HepG2 (cell line): ENCODE measurements around the gene CAMK2N2. TPM values are rescaled to one million over a fixed set of nuclear protein-coding genes. Genes with fewer than 3 reads are reported as not detected.

Experiments
- FOXP4 ChIP-seq: sonication (generic); formaldehyde crosslinking; IDR thresholded peaks from 2 replicates; pipeline ENCODE4 v1.4.0; 2020; ENCODE audit warnings: missing genetic modification reagents
- HNRNPLL ChIP-seq: fragments of 200-400 bp; formaldehyde crosslinking; IDR thresholded peaks from 2 replicates; pipeline ENCODE4 v1.6.1; 2017; ENCODE audit warnings: mild to moderate bottlenecking, low read depth, low read length; ENCODE audit not compliant: poor library complexity, severe bottlenecking
- KDM1A ChIP-seq: IDR thresholded peaks from 2 replicates; pipeline ENCODE4 v1.6.1; 2016; ENCODE audit warnings: missing compliant biosample characterization
- MTF1 ChIP-seq: sonication (generic); formaldehyde crosslinking; IDR thresholded peaks from 2 replicates; pipeline ENCODE4 v1.5.0; 2020; ENCODE audit warnings: missing genetic modification reagents
- NFAT5 ChIP-seq: sonication (generic); formaldehyde crosslinking; IDR thresholded peaks from 2 replicates; pipeline ENCODE4 v1.4.0; 2020; ENCODE audit warnings: missing genetic modification reagents
- PAF1 ChIP-seq: IDR thresholded peaks from 2 replicates; pipeline ENCODE4 v1.6.1; 2016; ENCODE audit warnings: missing genetic modification reagents, missing compliant biosample characterization
- RARA ChIP-seq: IDR thresholded peaks from 2 replicates; pipeline ENCODE4 v1.6.1; 2016; ENCODE audit warnings: missing genetic modification reagents, missing compliant biosample characterization
- SMARCC2 ChIP-seq: fragments of 450-650 bp; IDR thresholded peaks from 2 replicates; pipeline ENCODE4 v1.6.1; 2017; ENCODE audit warnings: antibody characterized with exemption, mild to moderate bottlenecking
- TCF7L2 ChIP-seq: IDR thresholded peaks from 2 replicates; pipeline ENCODE4 v1.6.1; 2011; ENCODE audit warnings: mild to moderate bottlenecking, low read depth, low read length, moderate library complexity
- ZFP36L2 ChIP-seq: sonication (generic); formaldehyde crosslinking; IDR thresholded peaks from 2 replicates; pipeline ENCODE4 v1.4.0; 2020; ENCODE audit warnings: missing genetic modification reagents
- ZNF142 ChIP-seq: sonication (generic); formaldehyde crosslinking; IDR thresholded peaks from 2 replicates; pipeline ENCODE4 v1.4.0; 2020; ENCODE audit warnings: missing genetic modification reagents
- ZNF24 ChIP-seq: fragments of 450-650 bp; IDR thresholded peaks from 2 replicates; pipeline ENCODE4 v1.6.1; 2017; ENCODE audit warnings: antibody characterized with exemption, mild to moderate bottlenecking
- ZNF501 ChIP-seq: sonication (generic); formaldehyde crosslinking; IDR thresholded peaks from 2 replicates; pipeline ENCODE4 v1.5.1; 2020; ENCODE audit warnings: mild to moderate bottlenecking, moderate library complexity, missing genetic modification reagents
- ZNF629 ChIP-seq: sonication (generic); formaldehyde crosslinking; conservative IDR thresholded peaks from 2 replicates; pipeline ENCODE4 v1.5.0; 2020; ENCODE audit warnings: missing genetic modification reagents
- ZNF652 ChIP-seq: IDR thresholded peaks from 2 replicates; pipeline ENCODE4 v1.6.1; 2016; ENCODE audit warnings: low read depth, borderline replicate concordance
- ZNF792 ChIP-seq: IDR thresholded peaks from 2 replicates; pipeline ENCODE4 v1.6.1; 2016
- polyA plus RNA-seq, 8 experiments: library from polyadenylated mRNA; depleted of rRNA in 3 of 8; stranded (reverse) in 7 of 8; unstranded in 1 of 8; fragments of >200 nt; fragmentation: Illumina TruSeq in 4 of 8; extraction: Trizol in 4 of 8; gene quantifications; 2 replicates each; pipeline versions ENCODE4 v1.2.1 to v1.2.3, GENCODE V29; 2011 to 2016; ENCODE audit warnings: low read depth in 4 of 8, missing spikeins in 1 of 8, mixed read lengths in 1 of 8; ENCODE audit not compliant: insufficient read depth in 1 of 8
- total RNA-seq, 5 experiments: library from RNA; depleted of rRNA; stranded (reverse); fragments of >200 nt; fragmentation: Illumina TruSeq; extraction: Trizol; gene quantifications; 2 replicates each; pipeline ENCODE4 v1.2.3, GENCODE V29; 2016; ENCODE audit warnings: low read depth in 1 of 5

CAMK2N2 gene
- total and polyA plus RNA-seq, 2 of the 13 experiments (the other 11 are each of a cell fraction or from before 2014, with no cell fraction given), result 0.12 to 0.27 TPM

GRCh38 chr3:184298759-184299487 is 37.6 kb upstream of the CAMK2N2 start, which contains the start of gene PSMD2 (continued):
- TF ChIP-seq ZNF142 (CRISPR knock-in tag), result no peak
- no peak for TF ChIP-seq MTF1
- no peak for TF ChIP-seq KDM1A
- TF ChIP-seq ZNF24, result no peak
- TF ChIP-seq HNRNPLL, result peak; percentile 72
- peak; percentile 79; the same call in 1 of the 2 replicates for TF ChIP-seq NFAT5 (CRISPR knock-in tag)
- no peak for TF ChIP-seq ZFP36L2 (CRISPR knock-in tag)
- no peak for TF ChIP-seq ZNF652 (CRISPR knock-in tag)
- TF ChIP-seq ZNF629 (CRISPR knock-in tag), result no peak
- TF ChIP-seq SMARCC2, result no peak
- peak; percentile 40; the same call in 1 of the 2 replicates for TF ChIP-seq ZNF792 (CRISPR knock-in tag)
- TF ChIP-seq RARA (CRISPR knock-in tag), result no peak
- TF ChIP-seq TCF7L2, result no peak
- TF ChIP-seq FOXP4, result no peak
- no peak for TF ChIP-seq PAF1
- peak; percentile 83; the same call in 1 of the 2 replicates for TF ChIP-seq ZNF501 (CRISPR knock-in tag)
